M059J (cell line): ENCODE results near the gene SPATA6L. TPM values are rescaled to one million over a fixed set of nuclear protein-coding genes. Genes with fewer than 3 reads are reported as not detected.
"Not testable (repeated sequence)": the region's sequence is repeated elsewhere in the genome, so short reads cannot be mapped to it uniquely, and the experiment has no call there.

ENCODE experiments used
- DNase-seq: peaks from one replicate; pipeline ENCODE4 v3.0.0-alpha.2; 2012; ENCODE audit warnings: low read depth
- total RNA-seq: library from RNA; depleted of rRNA; stranded (reverse); fragments of >200 nt; shearing (Covaris generic); gene quantifications from 2 replicates; pipeline ENCODE4 v1.2.3, GENCODE V29; 2014

SPATA6L gene
- total RNA-seq, 1 experiment from 2014 or later: 0.69 TPM

DNA sequence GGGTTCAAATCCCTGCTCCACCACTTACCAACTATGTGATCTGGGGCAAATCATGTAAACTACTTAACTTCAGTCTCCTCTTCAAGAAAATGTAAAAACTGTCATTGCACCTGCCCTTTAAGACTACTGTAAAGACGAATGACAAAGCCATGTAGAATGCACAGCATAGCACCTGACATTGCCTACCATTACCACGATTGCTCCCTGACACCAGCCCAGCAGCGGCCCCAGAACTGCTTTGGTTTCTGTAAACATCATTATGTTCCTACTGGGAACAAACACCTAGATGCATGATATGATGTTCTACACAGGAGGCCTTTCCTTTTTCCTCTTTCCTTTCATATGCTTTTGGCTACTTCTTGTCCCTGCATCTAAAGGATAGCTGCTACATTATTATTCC is 27.3 kb downstream of the SPATA6L start:
- DNase-seq: no peak

DNA sequence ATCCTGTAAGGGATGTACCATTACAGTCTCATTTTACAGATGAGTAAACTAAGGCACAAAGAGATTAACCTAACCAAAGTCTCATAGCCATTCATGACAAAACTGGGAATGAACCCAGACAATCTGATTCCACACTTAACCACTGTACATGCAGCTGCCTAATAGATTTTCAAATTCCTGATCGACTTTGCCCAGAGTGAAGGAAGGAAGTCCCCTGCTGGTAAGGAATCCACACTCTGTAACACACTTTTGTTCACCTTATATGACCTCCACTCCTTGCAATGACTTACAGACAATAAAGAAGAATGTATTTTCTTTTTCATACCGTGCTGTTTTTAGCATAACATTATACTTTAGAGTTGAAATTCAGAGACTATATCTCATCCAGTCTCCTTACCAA is 35.4 kb downstream of the SPATA6L start:
- peak; percentile 20 for DNase-seq

DNA sequence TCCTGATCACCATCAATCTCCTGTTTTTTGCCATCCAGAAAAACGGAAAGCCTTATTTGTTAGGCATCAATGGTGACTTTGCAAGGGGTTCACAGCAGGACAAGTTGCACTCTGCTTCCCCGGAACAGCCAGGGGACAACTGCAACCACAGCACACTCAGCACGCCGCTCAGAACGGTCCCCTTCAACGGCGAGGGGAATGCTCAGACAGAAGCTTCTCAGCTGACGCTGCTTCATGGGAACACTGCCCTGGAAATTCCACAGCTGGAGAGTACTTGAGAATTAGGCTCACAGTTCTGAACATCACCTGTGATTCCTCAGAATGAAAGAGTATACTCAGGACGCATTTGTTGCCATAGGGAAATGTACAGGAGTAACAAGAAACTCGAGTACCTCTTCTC is 44.3 kb downstream of the SPATA6L start:
- DNase-seq: no peak

DNA sequence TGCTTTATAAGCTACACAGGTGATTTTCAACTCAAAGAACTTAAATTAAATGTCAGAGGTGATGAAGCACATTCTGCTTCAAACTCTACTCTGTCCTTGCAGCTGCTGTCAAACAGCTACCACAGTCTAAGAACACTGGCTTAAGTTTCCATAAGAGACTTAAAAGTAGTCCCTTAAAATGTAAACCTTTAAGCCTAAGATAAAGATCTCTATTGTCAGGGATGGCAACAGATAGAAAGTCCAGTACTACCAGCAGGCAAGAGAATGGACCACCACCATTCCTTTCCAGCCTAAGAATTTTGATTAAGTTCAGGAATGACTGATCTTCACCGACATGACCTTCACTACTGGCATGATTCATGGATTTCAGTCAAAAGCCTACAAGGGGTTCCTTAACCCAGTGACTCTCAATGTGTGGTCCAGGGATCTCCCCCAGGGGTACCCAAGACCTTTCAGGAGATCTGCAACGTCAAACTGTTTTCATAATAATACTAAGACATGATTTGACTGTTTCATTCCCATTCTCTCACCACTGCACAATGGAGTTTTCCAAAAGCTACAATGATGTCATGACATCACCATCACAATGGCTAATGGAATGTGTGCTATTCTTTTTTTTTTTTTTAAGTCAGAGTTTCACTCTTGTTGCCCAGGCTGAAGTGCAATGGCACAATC is 45.3 kb downstream of the SPATA6L start:
- DNase-seq: peak; percentile 41

DNA sequence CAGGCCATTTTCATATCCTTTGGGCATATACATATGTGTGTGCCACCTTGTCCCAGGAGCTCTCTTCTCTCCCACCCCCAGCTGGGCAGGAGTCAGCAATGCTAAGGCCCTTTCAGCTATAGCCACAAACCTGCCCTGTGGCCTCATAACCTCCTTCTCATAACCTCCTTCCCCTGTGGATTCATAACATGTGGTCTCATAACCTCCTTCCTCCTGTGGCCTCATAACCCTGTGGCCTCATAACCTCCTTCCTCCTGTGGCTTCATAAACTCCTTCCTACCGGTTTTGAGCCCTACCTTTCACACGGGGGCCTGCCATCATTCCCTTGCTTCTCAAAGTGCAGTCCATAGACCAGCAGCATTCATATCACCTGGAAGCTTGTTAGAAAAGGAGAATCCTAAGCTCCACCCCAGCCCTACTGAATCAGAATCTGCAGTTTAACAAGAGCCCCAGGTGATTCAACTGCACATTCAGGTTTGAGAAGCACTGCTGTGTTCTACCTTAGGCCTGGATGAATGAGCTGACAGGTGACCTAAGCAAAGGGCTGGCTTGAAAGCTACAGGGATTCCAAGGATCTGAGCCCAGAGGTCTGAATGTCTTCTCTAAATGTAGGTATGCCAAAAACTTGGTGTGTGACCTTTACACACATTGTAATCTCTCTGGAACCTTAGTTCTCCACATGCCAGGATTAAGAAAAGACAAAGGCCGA is 46.1 kb downstream of the SPATA6L start:
- peak; percentile 7 for DNase-seq

DNA sequence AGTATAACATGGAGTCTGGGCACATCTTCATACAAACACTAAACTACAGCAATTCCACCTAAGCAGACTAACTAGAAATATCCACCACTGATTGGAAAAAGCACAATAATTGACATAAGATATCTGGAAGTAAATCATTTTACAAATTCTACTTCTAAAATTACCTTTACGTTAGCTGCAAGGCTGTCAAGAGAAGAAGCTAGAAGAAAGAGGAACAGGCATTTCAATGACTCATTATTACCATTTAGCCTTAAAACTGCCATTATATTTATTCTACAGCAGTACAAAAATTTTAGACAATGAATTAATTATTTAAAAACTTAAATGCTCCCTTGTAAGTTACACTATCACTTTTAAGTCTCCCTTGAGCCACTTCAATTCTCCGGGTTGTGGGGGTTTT is 47.6 kb downstream of the SPATA6L start:
- DNase-seq: no peak

DNA sequence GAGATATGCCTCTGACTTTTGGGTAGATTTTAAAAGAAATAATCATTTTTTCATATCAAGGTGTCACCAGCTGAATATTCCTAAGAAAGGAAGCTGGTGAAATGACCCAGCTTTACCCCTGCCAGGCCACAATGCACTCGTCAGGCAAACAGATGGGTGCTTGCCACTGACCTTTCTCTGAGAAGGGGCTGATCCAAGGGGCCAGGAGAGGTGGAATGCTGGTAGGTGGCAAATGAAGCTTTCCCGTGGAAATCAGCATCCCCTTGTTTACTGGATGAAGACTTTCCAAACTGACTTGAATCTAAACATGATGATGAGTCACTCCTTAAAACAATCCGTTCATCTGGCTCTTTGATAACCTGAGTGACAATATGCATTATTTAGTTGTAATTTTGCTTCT is 48.5 kb downstream of the SPATA6L start:
- DNase-seq: peak; percentile 34

DNA sequence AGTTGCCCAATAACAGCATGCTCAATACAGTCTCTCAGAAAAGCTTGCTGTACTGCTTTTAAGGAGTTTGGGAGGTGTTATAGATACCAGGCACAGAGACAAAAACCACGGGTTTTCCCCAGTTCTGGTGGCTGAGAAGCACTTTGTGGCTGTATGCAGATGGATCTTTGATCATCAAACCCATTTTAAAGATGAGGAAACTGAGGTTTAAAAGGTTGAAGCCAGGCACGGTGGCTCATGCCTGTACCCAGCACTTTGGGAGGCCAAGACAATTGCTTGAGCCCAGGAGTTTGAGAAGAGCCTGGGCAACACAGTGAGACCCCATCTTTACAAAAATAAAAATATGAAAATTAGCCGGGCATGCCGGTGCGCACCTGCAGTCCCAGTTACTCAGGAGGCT is 50.5 kb downstream of the SPATA6L start:
- DNase-seq: no peak

DNA sequence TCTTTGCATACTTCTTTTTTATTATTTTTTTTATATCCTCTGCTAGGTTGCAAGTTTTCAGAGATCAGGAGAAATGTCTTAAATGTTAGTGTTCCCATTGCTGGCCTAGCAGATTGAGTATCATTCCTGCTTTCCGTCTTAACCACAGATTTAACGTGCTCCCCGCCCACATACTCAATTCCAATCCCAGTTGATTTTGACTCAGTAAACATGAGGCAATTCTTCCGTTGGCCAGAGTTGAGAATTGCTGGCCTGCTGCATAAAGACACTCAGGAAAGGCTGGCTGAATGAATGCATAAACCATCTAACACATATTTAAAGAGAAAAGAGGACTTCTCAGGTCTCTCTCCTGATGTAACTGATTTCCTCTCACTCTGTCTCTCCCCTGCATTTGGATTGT is 51.0 kb downstream of the SPATA6L start:
- peak; percentile 40 for DNase-seq

DNA sequence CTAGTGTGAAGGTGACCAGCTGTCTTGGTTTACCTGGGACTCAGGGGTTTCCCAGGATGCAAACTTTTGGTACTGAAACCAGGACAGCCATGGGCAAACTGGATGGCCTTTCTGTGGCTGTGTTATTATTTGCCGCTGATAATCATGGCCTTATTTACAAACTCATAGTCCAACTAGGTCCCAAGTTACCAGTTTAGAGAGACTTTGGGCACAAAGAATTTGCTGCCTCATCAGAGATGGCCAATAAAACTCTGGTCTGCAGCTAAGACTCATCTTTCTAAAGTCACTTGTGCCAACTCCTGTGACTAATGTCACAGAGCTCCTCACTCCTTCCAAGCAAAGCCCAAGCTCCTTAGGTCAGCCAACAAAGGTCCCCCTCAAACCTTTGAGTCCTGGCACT is 51.7 kb downstream of the SPATA6L start:
- peak; percentile 63 for DNase-seq

DNA sequence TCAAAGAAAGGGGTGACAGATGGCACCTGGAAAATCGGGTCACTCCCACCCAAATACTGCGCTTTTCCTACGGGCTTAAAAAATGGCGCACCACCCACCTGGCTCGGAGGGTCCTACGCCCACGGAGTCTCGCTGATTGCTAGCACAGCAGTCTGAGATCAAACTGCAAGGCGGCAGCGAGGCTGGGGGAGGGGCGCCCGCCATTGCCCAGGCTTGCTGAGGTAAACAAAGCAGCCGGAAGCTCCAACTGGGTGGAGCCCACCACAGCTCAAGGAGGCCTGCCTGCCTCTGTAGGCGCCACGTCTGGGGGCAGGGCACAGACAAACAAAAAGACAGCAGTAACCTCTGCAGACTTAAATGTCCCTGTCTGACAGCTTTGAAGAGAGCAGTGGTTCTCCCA is 60.2 kb downstream of the SPATA6L start:
- not testable (repeated sequence) for DNase-seq

DNA sequence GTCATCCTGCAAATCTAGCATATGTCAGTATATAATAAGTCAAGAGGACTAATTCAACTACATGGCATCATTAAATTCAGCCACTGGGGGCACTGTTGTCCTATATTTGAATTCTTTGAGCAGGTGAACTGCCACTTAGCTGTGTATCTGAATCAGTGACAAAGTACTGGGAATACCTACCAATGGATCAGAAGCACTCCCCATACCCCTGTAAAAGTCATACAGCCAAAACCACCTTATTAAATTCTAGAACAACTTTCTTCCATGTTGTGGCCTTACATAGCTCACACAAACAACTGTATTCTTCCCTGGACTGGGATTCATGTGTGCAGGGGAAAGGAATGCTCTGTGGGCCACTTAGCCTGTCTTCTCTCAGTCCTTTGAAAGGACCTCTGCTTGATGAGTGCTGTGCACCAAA is 61.6 kb downstream of the SPATA6L start:
- peak; percentile 79 for DNase-seq

DNA sequence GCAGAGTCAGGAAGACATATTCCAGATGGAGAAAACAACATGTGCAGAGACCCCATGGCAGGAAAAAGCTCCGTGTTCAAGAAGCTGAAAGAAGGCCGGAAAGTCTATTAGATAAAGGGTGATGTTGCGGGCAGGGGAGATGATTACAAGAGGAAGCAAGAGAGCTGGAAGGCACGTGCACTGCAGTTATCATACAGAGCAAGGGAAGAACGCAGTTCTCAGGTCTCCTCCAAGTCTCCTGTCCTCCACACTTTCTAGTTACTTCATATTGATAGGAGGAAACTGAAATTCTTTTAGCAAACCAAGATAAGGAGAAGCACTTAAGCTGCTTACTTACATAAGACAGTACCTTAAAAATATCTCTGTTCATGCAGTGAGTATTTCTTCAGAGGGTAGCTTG is 62.5 kb downstream of the SPATA6L start:
- DNase-seq: no peak

DNA sequence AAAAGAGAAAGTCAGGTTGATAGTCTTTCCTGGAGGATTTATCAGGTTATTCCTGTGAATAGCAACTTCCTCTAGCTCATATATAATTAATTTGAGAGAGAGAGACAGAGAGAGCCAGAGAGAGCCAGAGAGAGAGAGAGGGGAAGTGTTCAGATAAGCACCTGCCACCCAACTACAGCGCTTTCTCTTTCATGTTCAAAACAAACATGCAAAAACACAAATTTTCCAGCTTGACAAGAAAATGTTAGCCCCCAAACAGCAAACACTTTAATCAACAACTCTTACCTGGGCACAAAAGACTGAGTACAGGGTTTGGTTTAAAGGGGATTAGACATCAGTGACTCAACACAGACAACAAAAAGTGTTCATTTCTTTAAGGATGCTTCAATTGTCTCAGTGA is 65.9 kb downstream of the SPATA6L start:
- DNase-seq: no peak

DNA sequence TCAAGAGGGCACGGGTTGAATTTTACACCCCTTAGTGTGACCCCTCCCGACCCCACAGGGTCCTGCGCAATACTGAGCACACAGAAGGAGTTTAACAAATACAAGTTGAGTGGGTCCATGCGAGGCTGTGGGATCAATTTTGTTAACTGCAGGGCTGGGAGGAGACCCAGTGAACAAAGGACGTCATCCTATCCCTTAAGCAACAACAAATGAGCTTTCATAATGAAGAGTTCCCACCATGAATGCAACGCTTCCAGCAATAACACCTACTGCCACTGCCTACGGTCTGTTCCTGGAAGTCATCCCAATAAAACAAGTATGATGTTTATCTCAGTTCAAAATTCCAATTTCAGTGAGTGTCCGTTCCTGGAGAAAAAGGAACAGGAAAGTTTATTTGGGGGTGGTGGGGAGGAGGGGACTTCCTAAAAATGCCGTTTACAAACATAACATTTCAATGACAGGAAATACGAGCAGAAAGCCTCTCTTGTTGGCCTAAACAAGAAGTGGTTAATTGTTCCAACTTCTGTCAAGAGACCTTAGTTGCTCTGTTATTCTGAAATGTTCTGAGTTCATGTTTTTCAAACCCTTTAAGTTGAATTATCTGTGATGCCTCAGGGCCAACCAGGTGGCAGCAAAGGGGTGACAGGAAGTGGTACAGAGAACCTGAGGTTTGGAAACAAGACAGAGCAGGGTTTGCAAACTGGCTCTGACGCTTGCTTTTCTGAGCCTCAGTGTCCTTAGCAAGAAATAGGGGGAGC is 69.9 kb downstream of the SPATA6L start:
- no peak for DNase-seq

DNA sequence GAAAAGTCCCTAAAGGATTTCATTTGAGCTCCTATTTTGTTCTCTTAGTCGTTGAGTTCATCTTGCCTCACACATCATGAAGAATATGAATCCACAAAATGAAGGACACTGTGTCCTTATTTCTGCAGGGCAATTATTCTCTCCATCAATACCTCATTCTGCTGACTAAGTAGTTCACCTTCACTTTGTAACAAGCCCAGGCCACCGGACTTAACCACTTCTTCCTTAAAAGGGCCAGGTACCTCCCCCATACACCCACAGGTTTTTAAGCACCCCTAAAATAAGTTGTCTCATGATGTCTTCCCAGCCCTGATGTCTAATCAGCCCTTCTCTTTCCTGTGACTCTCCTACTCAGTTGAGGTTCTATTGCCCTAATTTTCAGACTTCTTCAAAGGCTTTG is 71.3 kb downstream of the SPATA6L start:
- DNase-seq: no peak

DNA sequence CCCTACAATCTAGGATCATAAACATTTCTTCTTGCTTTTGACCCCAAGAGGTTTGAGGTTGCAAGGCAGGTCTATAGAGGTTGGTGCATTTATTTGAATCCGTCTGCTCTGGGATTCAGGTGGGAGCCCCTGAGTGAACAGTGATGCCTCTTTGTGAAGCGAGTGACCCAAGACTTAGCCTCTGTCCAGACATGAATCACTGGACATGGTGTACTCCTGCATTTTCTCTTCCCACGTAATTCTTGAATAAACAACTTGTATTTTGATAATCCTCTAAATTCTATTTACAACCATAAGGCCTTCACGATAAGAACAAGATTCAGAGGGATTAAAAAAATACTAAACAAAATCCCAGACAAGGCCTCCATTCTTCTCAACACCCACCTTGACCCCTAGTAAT is 71.7 kb downstream of the SPATA6L start:
- DNase-seq: no peak

DNA sequence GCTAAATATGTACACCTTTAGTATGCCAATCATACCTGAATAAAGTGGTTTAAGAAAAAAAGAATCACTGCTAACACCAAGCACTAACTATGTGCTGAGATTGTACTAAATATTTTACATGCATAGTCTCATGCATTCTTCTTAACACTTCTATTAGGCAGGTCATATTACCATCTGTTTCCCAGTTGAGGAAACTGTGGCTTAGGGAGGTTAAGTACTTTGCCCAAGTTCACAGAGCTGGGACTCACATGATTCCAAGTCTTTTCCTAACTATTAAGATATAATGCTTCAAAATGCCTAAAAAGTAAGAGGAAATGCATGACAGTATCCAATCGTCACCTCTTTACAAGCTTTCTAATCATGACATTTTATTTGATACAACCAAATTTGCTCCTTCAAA is 73.4 kb downstream of the SPATA6L start:
- DNase-seq: no peak

DNA sequence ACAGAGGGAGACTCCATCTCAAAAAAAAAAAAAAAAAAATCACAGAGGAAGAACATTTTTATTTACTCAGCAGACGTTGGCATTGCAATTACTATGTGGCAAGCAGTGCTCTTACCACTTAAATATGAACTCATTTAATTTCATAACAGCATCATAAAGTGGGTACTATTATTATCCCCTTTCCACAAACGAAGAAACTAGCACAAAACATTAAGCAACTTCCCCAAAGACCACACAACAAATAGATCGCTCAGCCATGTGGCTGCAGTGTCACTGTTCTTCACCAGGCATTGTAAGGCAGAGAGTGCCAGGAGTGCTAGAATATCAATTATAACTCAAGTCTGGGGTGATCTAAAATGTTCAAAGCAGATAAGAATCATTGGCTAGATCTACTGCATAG is 74.0 kb downstream of the SPATA6L start:
- no peak for DNase-seq

DNA sequence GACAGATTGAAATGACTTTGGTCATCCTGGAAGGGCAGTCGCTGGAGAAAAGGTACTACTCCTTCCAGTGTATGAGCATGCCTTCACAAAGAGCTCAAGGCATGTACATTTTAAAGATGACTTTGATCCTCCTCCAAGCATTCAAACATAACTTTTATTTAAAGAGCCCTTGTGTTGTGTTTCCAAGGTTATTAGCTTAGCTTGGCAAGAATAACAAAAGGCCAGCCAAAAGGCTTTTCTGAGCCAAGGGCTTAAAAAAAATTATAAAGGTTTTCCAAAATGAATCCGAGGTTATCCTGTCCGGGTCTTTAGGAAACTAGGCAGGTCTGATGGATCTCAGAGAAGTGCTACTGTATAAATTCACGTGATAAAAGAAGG is 75.2 kb downstream of the SPATA6L start:
- peak; percentile 37 for DNase-seq

DNA sequence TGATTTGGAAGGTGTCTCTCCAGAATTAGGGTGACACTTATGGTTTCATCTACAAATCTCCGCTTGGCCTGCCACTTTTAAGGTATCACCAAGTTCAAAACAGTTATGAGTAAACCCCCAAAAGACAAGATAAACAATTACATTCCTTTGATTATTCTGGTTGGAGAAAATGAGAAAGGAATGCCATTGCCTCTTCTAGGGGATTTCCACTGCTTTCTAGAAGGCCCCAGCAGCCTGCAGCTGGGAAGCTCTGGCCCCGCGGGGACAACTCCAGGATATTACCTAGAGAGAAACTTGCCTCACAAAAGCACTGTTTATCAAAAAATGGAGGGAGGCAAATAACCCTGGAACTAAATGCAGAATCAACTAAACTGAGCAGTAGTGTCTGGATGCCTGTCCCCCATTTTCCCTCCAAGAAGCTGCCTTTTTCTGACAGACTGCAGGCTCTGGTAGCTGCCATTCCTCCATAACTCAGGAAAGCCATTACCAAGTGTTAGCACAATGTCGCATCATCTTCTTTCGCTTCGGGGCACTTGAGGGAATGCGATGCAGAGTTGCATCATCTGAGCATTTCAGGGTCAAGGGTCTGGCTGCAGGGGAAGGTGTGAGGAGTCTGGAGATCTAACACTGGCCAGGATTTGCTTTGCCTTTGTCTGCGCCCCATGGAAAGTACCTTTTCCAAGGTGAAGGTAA is 75.7 kb downstream of the SPATA6L start:
- DNase-seq: peak; percentile 56

DNA sequence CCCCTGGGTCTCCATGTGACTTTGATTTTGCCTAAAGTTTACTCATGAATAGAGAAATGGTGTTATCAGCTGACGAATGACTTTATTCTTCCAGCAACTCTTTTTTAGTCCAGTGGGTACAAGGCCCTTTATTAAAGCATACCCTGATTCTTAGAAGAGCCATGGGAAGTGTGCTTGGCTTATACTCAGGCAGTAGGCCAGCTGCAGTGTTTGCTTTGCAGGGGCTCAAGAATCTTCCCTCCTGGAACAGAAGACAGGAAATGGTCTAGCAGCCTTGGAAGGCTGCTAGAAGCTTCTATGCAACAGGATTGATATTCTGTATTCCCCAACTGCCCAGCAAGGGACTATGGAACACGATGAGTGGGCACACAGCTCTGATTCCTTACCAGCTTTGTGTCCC is 77.6 kb downstream of the SPATA6L start:
- DNase-seq: no peak
